Lung (tissue), 12 donors: ENCODE results near the gene CRX. TPM values are rescaled to one million over a fixed set of nuclear protein-coding genes. Genes with fewer than 3 reads are reported as not detected.
"Not testable (repeated sequence)": the region's sequence is repeated elsewhere in the genome, so short reads cannot be mapped to it uniquely, and the experiment has no call there.

Experiments
- ATAC-seq: fragments of 200-7000 bp; cut with Tn5 transposase; one replicate; pipeline ENCODE4 v1.9.1; 2020; ENCODE audit warnings: moderate number of reproducible peaks; ENCODE audit not compliant: insufficient read depth, low FRiP score
- DNase-seq, 3 donors: peaks; one replicate each; pipeline ENCODE4 v3.0.0-alpha.2; 2013 to 2017
- H3K27ac ChIP-seq, 2 donors: one replicate each; pipeline ENCODE4 v1.5.1; 2013; ENCODE audit warnings: mild to moderate bottlenecking in 2 of 2, moderate library complexity in 2 of 2, control low read depth in 1 of 2, inconsistent platforms in 1 of 2, low read depth in 1 of 2, low read length in 1 of 2
- H3K27me3 ChIP-seq, 3 donors: one replicate each; pipeline ENCODE4 v1.5.1; 2013; ENCODE audit warnings: low read length in 2 of 3; ENCODE audit not compliant: control insufficient read depth in 3 of 3, insufficient read depth in 3 of 3
- H3K36me3 ChIP-seq, 4 donors: one replicate each; pipeline ENCODE4 v1.5.1; 2013; ENCODE audit warnings: low read length in 4 of 4, mild to moderate bottlenecking in 1 of 4, moderate library complexity in 1 of 4; ENCODE audit not compliant: control insufficient read depth in 4 of 4, insufficient read depth in 4 of 4
- H3K4me1 ChIP-seq, 5 donors: one replicate each; pipeline ENCODE4 v1.5.1; 2013; ENCODE audit warnings: low read length in 5 of 5, mild to moderate bottlenecking in 2 of 5, moderate library complexity in 1 of 5; ENCODE audit not compliant: control insufficient read depth in 5 of 5, insufficient read depth in 5 of 5
- H3K4me3 ChIP-seq: one replicate; pipeline ENCODE4 v1.5.1; 2013; ENCODE audit warnings: mild to moderate bottlenecking, control low read depth, moderate library complexity
- H3K9ac ChIP-seq, 2 donors: one replicate each; pipeline ENCODE4 v1.5.1; 2013; ENCODE audit warnings: low read length in 2 of 2, control low read depth in 1 of 2; ENCODE audit not compliant: insufficient read depth in 1 of 2
- H3K9me3 ChIP-seq, 4 donors: one replicate each; pipeline ENCODE4 v1.5.1; 2013; ENCODE audit warnings: low read length in 3 of 4, mild to moderate bottlenecking in 1 of 4, moderate library complexity in 1 of 4; ENCODE audit not compliant: control insufficient read depth in 4 of 4, insufficient read depth in 3 of 4
- CTCF ChIP-seq: IDR thresholded peaks from 2 replicates; pipeline ENCODE4 v1.5.1; 2012; ENCODE audit warnings: mild to moderate bottlenecking; ENCODE audit errors: control extremely low read depth, extremely low read depth
- WGBS, 2 donors: extraction: QIAGEN DNeasy Blood & Tissue Kit; methylation state at CpG; one replicate each; pipeline ENCODE4 v1.1.7; 2013; 5-methylcytosine and 5-hydroxymethylcytosine counted together
- polyA plus RNA-seq, 2 donors: library from polyadenylated mRNA; stranded (reverse); fragments of 200-250 nt; gene quantifications; one replicate each; pipeline ENCODE4 v1.2.1, GENCODE V29; 2013
- total RNA-seq, 2 donors: library from RNA; depleted of rRNA in 1 of 2; stranded (reverse); fragments of >200 nt in 1 of 2; gene quantifications; one replicate each; pipeline ENCODE4 v1.2.1, GENCODE V29; 2014 to 2021
- donor health status: control.
- donor health status: control.
- donor health status: Bipolar disorder and iron deficiency.
- donor health status: healthy.
- donor health status: DM: yes; HTN: yes; CAD: no.

CRX gene
- total and polyA plus RNA-seq, 4 donors = 0.02 TPM; not detected in 3

- no peak for TF ChIP-seq CTCF
- no peaks in the 10 kb centered on the region for H3K4me1 ChIP-seq
- WGBS, 2 donors = 49 to 61% methylated on average over 4 of the region's 4 CpGs
- H3K9ac ChIP-seq = no peak overlapping the region
- H3K27ac ChIP-seq = no peak overlapping the region
- no peak overlapping the region for H3K4me3 ChIP-seq
- no peaks in the 10 kb centered on the region for H3K36me3 ChIP-seq
- peaks cover 3 to 16% (median 5%) of the 10 kb centered on the region in 3 donors for H3K27me3 ChIP-seq
- no peak for ATAC-seq
- no peaks in the 10 kb centered on the region for H3K9me3 ChIP-seq
- DNase-seq = no peak
Measured at GRCh38 chr19:47854459-47854858, 32.7 kb downstream of the CRX start.

GRCh38 chr19:47858231-47858630 lies 36.5 kb downstream of the CRX start:
- not testable (repeated sequence) for DNase-seq, H3K27me3 ChIP-seq, ATAC-seq

GRCh38 chr19:47858646-47859285 lies 37.0 kb downstream of the CRX start, which contains the start of gene TPRX2:
TSS of gene TPRX2 (plus strand) at chr19:47859235. CDS start at chr19:47859247, 12 bp downstream.
- H3K36me3 ChIP-seq, H3K9ac ChIP-seq, H3K4me3 ChIP-seq, H3K27ac ChIP-seq, DNase-seq, H3K4me1 ChIP-seq, H3K9me3 ChIP-seq, ATAC-seq, H3K27me3 ChIP-seq: not testable (repeated sequence)
- 84 to 86% methylated on average over 9 of the region's 9 CpGs for WGBS, 2 donors

More at GRCh38 chr19:47858231-47858630, 36.5 kb downstream of the CRX start:
- H3K4me3 ChIP-seq, H3K4me1 ChIP-seq, H3K36me3 ChIP-seq, H3K9me3 ChIP-seq, H3K27ac ChIP-seq, H3K9ac ChIP-seq: not testable (repeated sequence)
- WGBS, 2 donors = 90 to 97% methylated on average over 9 of the region's 9 CpGs

- ATAC-seq, H3K9ac ChIP-seq, H3K36me3 ChIP-seq, H3K9me3 ChIP-seq, H3K4me1 ChIP-seq, H3K27ac ChIP-seq, H3K4me3 ChIP-seq, DNase-seq, H3K27me3 ChIP-seq: not testable (repeated sequence)
- 94 to 96% methylated on average over 5 to 9 of the region's 17 CpGs for WGBS, 2 donors
Measured at GRCh38 chr19:47859838-47860237, 38.1 kb downstream of the CRX start.

- 49 to 55% methylated on average over 26 to 34 of the region's 34 CpGs for WGBS, 2 donors
- DNase-seq (no peak), ATAC-seq (no peak)
- peaks cover 0 to 6% (median 2%) of the 10 kb centered on the region in 4 donors for H3K9me3 ChIP-seq
- H3K4me1 ChIP-seq = no peaks in the 10 kb centered on the region
- H3K4me3 ChIP-seq = no peak overlapping the region
- H3K36me3 ChIP-seq = no peaks in the 10 kb centered on the region
- TF ChIP-seq CTCF = no peak
- H3K27me3 ChIP-seq = peaks cover 0 to 3% (median 0%) of the 10 kb centered on the region in 3 donors
- H3K27ac ChIP-seq = no peak overlapping the region
- H3K9ac ChIP-seq = no peak overlapping the region
Measured at GRCh38 chr19:47860602-47861297, 39.0 kb downstream of the CRX start.
